Body of pancreas (tissue), 4 donors: ENCODE measurements around the gene SHF. TPM values are rescaled to one million over a fixed set of nuclear protein-coding genes. Genes with fewer than 3 reads are reported as not detected.

Source experiments
- ATAC-seq: fragments of 150-250 bp; one replicate; pipeline ENCODE4 v1.9.1; 2016
- DNase-seq, 4 donors: peaks; one replicate each; pipeline ENCODE4 v3.0.0-alpha.2; 2019
- H3K27ac ChIP-seq, 4 donors: fragments of 200-600 bp; sonication (generic); 1 replicate in 3 of 4; 2 replicates in 1 of 4; pipeline versions ENCODE4 v1.5.1 to v1.6.1; 2016 to 2019; ENCODE audit warnings: mild to moderate bottlenecking in 1 of 4, mixed read lengths in 1 of 4, moderate library complexity in 1 of 4
- H3K27me3 ChIP-seq, 2 donors: fragments of 200-600 bp; sonication (generic); one replicate each; pipeline ENCODE4 v1.6.0; 2016; ENCODE audit warnings: mild to moderate bottlenecking in 1 of 2
- H3K36me3 ChIP-seq, 2 donors: fragments of 200-600 bp; sonication (generic); replicated peaks in 1 of 2; 2 replicates each; pipeline ENCODE4 v1.5.1; 2016; ENCODE audit warnings: low read depth in 2 of 2; ENCODE audit not compliant: insufficient read depth in 1 of 2
- H3K4me1 ChIP-seq: fragments of 200-600 bp; sonication (generic); one replicate; pipeline ENCODE4 v1.6.0; 2016
- H3K4me3 ChIP-seq, 2 donors: fragments of 200-600 bp; sonication (generic); 1 replicate in 1 of 2; 2 replicates in 1 of 2; pipeline ENCODE4 v1.5.1; 2016 to 2019
- H3K9me3 ChIP-seq, 3 donors: fragments of 200-600 bp; sonication (generic); 1 replicate in 2 of 3; 2 replicates in 1 of 3; pipeline ENCODE4 v1.5.1; 2016
- POLR2A ChIP-seq, 3 donors: fragments of 450-650 bp; IDR thresholded peaks; one replicate each; pipeline ENCODE4 v1.6.1; 2016; ENCODE audit warnings: antibody characterized with exemption in 3 of 3, mild to moderate bottlenecking in 2 of 3
- WGBS, 2 donors: methylation state at CpG; one replicate each; pipeline ENCODE4 v1.1.5; 2017; 5-methylcytosine and 5-hydroxymethylcytosine counted together
- intact Hi-C: fragments of 100-400 bp; cut with DNase I; formaldehyde crosslinking; loops from one replicate; pipeline ENCODE4 v1.15.1; 2023
- total RNA-seq, 2 donors: library from RNA; depleted of rRNA; stranded (reverse); fragments of >200 nt; gene quantifications; one replicate each; pipeline ENCODE4 v1.1.0, GENCODE V29; 2016
- TF ChIP-seq, protein P1 (sequence below), 7 experiments: fragments of 450-650 bp in 4 of 7; fragments of 200-600 bp in 3 of 7; sonication (generic) in 3 of 7; IDR thresholded peaks; one replicate each; pipeline ENCODE4 v1.5.1; 2016 to 2019; ENCODE audit warnings: antibody characterized with exemption in 7 of 7

SHF gene
- total RNA-seq, 2 donors from 2014 or later: 2.0 to 2.9 TPM

DNA sequence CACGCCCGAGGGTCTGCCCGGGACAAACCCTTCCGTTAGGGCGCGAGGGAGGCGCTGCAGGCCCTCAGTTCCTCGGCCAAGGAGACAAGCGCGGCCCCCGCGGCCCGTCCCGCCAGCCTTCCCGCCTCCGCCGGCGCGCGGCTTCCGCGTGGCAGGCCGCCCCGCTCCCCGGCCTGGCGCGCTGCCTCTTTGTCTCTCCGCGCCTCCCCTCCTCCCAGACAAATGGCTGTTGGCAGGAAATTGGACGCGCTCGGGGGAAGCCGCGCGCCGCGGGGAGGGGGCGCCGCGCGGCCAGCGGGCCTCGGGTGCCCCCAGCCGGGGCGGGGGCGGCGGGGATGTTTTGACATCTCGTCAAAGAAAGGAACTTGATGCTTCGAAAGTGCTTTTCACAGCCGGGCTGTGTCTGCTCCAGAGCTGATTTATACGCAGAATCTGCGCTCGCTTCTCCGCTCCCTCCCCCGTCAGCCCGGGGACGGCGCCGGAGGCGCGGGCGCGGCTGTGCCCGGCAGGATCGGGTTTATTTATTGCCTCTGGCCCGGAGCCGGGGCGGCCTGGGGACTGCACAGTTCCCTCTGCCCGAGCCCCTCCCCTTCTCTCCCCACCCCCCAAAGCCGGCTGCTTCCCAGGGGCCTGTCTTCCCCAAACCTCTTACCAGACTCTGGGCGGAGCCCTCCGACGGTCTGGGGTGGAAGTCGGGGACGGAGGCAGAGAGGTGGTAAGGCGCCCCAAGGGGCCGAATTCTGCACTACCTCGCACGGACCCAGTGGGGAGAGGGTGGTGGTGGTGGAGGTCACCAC lies 20.7 kb downstream of the SHF start:
- Histone ChIP-seq H3K27me3 (no peaks in the 10 kb centered on the region), H3K36me3 (no peaks in the 10 kb centered on the region), H3K4me1 (peaks cover 29% of the 10 kb centered on the region), H3K9me3 (no peaks in the 10 kb centered on the region), H3K27ac (peak overlapping the region; percentile 63 to 96 (median 94)), H3K4me3 (peak overlapping the region; percentile 34 to 54)
- DNase-seq: peak; percentile 84 to 90 (median 86)
- peak; percentile 87 for ATAC-seq
- WGBS, 2 donors: 0 to 1% methylated on average over 25 to 74 of the region's 79 CpGs
- intact Hi-C loops: no loop called here
- TF ChIP-seq POLR2A (IDR thresholded peaks at IDR 0.05): peak; percentile 19 to 77 (median 77)
- TF ChIP-seq, protein P1, sequence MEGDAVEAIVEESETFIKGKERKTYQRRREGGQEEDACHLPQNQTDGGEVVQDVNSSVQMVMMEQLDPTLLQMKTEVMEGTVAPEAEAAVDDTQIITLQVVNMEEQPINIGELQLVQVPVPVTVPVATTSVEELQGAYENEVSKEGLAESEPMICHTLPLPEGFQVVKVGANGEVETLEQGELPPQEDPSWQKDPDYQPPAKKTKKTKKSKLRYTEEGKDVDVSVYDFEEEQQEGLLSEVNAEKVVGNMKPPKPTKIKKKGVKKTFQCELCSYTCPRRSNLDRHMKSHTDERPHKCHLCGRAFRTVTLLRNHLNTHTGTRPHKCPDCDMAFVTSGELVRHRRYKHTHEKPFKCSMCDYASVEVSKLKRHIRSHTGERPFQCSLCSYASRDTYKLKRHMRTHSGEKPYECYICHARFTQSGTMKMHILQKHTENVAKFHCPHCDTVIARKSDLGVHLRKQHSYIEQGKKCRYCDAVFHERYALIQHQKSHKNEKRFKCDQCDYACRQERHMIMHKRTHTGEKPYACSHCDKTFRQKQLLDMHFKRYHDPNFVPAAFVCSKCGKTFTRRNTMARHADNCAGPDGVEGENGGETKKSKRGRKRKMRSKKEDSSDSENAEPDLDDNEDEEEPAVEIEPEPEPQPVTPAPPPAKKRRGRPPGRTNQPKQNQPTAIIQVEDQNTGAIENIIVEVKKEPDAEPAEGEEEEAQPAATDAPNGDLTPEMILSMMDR (IDR thresholded peaks at IDR 0.05): peak; percentile 63 to 78 (median 74)

DNA sequence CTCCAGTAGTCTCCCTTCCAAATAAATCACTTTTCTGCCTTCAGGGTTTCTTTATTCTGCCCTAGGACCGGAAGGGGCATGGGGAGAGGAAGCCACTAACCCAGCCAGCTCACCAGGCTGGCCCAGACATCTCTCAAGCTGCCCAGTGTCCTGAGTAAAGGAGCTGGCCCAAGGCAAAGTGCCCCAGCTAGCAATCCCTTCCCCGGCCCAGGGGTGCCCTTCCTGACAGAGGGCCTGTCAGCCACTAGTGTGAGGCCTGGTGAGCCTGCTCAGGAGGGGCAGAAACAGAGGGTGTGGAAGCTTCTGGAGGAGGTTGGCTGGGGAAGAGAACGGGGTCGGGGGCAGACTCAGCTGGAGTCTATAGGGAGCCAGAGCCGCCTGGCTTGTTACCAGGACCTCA lies 22.2 kb downstream of the SHF start:
- no peaks in the 10 kb centered on the region for H3K27me3 ChIP-seq
- WGBS, 2 donors: 73 to 77% methylated on average over 5 of the region's 5 CpGs
- no peak for DNase-seq
- intact Hi-C loops: no loop called here
- H3K36me3 ChIP-seq: no peaks in the 10 kb centered on the region
- H3K4me3 ChIP-seq: no peak overlapping the region
- ATAC-seq: no peak
- TF ChIP-seq POLR2A (IDR thresholded peaks at IDR 0.05): no peak
- TF ChIP-seq, protein P1 (IDR thresholded peaks at IDR 0.05): no peak
- H3K27ac ChIP-seq: no peak overlapping the region
- no peaks in the 10 kb centered on the region for H3K9me3 ChIP-seq
- peaks cover 29% of the 10 kb centered on the region for H3K4me1 ChIP-seq

DNA sequence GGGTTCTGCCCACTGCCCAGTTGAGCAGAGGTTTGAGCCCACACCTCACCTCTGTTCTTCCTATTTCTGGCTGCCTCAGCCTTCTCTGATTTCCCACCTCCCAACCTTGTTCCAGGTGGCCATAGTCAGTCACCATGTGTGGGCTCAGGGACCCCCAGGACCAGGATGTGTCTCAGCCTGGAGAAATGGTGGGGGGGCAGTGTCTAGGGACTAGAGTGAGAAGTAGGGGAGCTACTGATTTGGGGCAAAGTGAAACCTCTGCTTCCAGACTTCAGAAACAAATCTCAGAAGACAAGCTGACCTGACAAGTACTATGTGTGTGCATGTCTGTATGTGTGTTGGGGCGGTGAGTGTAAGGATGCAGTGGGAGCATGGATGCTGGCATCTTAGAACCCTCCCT lies 22.9 kb downstream of the SHF start:
- no peak for DNase-seq
- TF ChIP-seq, protein P1 (IDR thresholded peaks at IDR 0.05): no peak
- no peak for TF ChIP-seq POLR2A (IDR thresholded peaks at IDR 0.05)
- Histone ChIP-seq H3K27ac (no peak overlapping the region), H3K4me3 (no peak overlapping the region), H3K9me3 (no peaks in the 10 kb centered on the region), H3K27me3 (no peaks in the 10 kb centered on the region), H3K4me1 (peaks cover 29% of the 10 kb centered on the region), H3K36me3 (no peaks in the 10 kb centered on the region)
- intact Hi-C loops: no loop called here
- ATAC-seq: no peak
- 83 to 100% methylated on average over 1 of the region's 1 CpG for WGBS, 2 donors

DNA sequence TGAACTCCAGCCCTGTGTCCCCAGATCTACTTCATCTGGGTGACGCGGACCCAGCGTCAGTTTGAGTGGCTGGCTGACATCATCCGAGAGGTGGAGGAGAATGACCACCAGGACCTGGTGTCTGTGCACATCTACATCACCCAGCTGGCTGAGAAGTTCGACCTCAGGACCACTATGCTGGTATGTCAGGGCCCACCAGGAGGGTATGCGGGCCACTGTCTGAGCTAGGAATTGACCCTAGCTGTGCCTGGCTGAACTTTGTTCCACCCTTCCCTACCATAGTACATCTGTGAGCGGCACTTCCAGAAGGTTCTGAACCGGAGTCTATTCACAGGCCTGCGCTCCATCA lies 24.3 kb downstream of the SHF start:
- no peak for DNase-seq
- H3K27me3 ChIP-seq: no peaks in the 10 kb centered on the region
- H3K4me3 ChIP-seq: no peak overlapping the region
- 60 to 75% methylated on average over 5 to 9 of the region's 9 CpGs for WGBS, 2 donors
- TF ChIP-seq, protein P1 (IDR thresholded peaks at IDR 0.05): no peak
- no peak for TF ChIP-seq POLR2A (IDR thresholded peaks at IDR 0.05)
- peaks cover 29% of the 10 kb centered on the region for H3K4me1 ChIP-seq
- ATAC-seq: no peak
- no peaks in the 10 kb centered on the region for H3K36me3 ChIP-seq
- no peaks in the 10 kb centered on the region for H3K9me3 ChIP-seq
- no peak overlapping the region for H3K27ac ChIP-seq
- intact Hi-C loops: no loop called here
